ELR (cell line): ENCODE results near the gene MRPL41.
A peak's percentile ranks its signal among the peaks of the same experiment; 100 is the strongest.
"Not testable (repeated sequence)": the region's sequence is repeated elsewhere in the genome, so short reads cannot be mapped to it uniquely, and the experiment has no call there.

Source experiments
- DNase-seq: peaks from one replicate; pipeline ENCODE4 v3.0.0-alpha.2; 2015; ENCODE audit warnings: low read depth

Gene MRPL41

GRCh38 chr9:137522746-137523455 lies 28.8 kb upstream of the MRPL41 start:
- no peak for DNase-seq

DNA sequence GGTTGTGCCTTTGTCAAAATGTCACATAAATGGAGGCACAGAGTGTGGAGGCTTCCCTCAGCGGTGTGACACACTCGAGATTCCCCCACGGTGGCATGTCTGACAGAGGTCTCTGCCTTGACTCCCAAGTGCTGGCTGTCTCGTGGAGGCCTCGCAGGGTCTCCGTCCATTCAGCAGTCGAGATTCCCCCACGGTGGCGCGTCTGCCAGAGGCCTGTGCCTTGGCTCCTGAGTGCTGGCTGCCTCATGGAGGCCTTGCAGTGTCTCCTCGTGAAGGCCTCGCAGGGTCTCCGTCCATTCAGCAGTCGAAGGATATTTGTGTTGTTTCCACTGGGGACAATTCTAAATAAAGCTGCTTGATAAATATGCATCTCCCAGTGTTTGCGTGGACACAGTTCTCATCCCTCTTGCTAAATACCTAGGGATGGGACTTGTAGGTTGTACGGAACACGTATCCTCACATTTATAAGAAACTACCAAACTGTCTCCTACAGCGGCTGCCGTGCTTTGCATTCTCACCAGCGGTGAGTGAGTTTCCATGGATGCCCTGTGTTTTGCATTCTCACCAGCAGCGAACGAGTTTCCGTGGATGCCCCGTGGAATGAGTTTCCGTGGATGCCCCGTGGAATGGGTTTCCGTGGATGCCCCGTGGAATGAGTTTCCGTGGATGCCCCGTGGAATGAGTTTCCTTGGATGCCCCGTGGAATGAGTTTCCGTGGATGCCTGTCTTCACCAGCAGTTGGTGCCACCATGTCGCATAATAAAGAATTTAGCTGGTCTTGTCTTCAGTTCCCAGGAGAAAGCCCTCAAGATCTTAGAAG lies 27.3 kb upstream of the MRPL41 start:
- no peak for DNase-seq

DNA sequence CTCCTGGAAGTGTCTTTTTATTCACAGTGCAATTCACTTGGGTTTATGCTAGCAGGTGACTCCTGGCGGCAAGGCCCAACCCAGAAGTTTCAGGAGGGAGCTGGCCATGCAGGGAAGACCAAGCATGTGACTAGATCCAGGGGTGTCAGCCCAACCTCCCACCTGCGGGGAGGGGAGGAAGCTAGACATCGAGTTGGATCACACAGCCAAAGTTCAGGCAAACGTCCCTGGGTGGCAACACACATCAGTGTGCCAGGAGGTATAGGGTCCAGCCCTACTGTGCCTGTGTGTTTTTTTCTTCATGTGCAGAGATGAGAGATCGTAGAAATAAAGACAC lies 26.7 kb upstream of the MRPL41 start:
- DNase-seq: no peak

DNA sequence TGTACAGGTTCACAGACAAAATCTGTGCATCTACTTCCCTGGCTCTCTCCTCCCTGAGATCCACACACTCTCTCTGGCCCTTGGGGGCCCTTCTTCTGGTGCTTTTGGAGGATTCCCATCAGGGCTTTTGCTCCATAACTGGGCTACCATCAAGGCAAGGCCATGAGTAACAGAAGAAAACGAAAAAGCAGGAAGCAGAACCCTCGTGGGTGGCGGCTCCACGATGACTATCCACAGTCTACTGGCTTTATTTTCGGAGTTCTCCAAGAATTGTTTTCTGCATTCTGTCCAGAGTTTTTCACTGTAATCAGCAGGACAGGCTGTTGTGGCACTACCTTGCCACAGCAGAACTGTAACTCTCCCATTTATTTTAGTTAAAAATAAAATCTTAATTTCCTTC lies 21.3 kb upstream of the MRPL41 start:
- no peak for DNase-seq

- no peak for DNase-seq
These were observed 20.4 kb upstream of the MRPL41 start for GRCh38 chr9:137531099-137531765.

- not testable (repeated sequence) for DNase-seq
These were observed 18.7 kb upstream of the MRPL41 start for GRCh38 chr9:137532891-137533468.

- DNase-seq: peak; percentile 79
These were observed 17.2 kb upstream of the MRPL41 start for GRCh38 chr9:137534256-137535119.

DNA sequence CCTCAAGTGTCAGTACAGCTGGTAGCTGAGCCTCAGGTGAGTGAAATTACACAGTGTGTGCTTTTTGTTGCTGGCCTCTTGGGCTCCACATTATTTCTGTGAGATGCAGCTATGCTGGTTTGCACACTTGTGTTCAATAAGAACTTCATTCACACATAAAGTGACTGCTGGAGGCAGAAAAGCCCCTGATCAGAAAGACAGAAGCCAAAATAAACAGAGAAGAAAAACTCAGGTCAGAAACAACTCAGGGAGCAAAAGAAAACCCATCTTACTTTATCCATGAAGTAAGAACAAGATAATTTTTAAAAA lies 16.6 kb upstream of the MRPL41 start:
- no peak for DNase-seq

GRCh38 chr9:137536594-137537131 lies 15.0 kb upstream of the MRPL41 start:
- DNase-seq: not testable (repeated sequence)

GRCh38 chr9:137538058-137538457 lies 13.6 kb upstream of the MRPL41 start:
- DNase-seq: no peak

DNA sequence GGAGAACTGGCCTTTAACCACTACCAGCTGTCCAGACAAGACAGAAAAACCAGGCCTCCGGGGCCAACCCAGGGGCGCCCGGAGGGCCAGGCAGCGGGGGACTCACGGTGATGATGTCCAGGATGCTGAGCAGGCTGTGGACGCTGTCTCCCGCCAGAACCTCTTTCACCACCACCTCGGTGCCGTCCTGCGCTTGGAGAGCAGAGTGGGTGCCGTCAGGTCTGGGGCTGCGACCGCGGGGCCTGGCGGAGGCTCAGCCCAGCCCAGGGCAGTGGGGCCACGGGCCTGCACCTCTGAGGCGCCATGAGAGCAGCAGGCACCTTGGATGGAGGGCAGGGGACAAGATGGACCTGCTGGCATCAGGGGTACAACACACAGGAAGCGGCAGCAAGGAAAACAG lies 11.1 kb upstream of the MRPL41 start:
- DNase-seq: no peak

GRCh38 chr9:137542486-137542885 lies 9.2 kb upstream of the MRPL41 start:
- no peak for DNase-seq

GRCh38 chr9:137543237-137543963 lies 8.3 kb upstream of the MRPL41 start:
- DNase-seq: no peak

- no peak for DNase-seq
These were observed 7.4 kb upstream of the MRPL41 start for GRCh38 chr9:137544176-137544760.

GRCh38 chr9:137545123-137545522 lies 6.6 kb upstream of the MRPL41 start:
- DNase-seq: no peak

GRCh38 chr9:137547687-137548543 lies 3.8 kb upstream of the MRPL41 start:
- no peak for DNase-seq

GRCh38 chr9:137550231-137550621 lies 1.5 kb upstream of the MRPL41 start, which contains the start of gene PNPLA7:
PNPLA7 (minus strand) TSS chr9:137550402; CDS start chr9:137550197, 205 bp downstream.
- DNase-seq: peak; percentile 71

DNA sequence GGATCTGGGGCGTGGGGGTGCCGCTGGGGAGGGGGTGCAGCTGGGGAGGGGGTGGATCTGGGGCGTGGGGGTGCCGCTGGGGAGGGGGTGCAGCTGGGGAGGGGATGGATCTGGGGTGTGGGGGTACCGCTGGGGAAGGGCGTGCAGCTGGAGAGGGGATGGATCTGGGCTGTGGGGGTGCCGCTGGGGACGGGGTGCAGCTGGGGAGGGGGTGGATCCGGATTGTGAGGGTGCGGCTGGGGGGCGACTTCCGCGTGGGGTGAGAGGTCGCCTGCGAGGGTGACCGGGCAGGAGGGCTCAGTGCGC lies 768 bp upstream of the MRPL41 start:
- not testable (repeated sequence) for DNase-seq

GRCh38 chr9:137552022-137552768 lies 516 bp downstream of the MRPL41 start:
- DNase-seq: no peak
